ENCODE data around the gene PREX1. TPM values are rescaled to one million over a fixed set of nuclear protein-coding genes. Genes with fewer than 3 reads are reported as not detected.
A peak's percentile ranks its signal among the peaks of the same experiment; 100 is the strongest.

The PREX1 gene
- total RNA-seq, 1 experiment from 2014 or later = not detected

GRCh38 chr20:48626226-48626937 is 201.4 kb downstream of the PREX1 start:
- BruUV-seq (replicated peaks) = no TSS peak
- Mint-ChIP-seq H3K27me3 (ENCODE audit: insufficient read depth, unreplicated experiment) (no peaks in the 10 kb centered on the region), H3K27ac (ENCODE audit: low read depth, unreplicated experiment) (no peak overlapping the region), H3K4me1 (ENCODE audit: insufficient read depth, unreplicated experiment) (peaks cover 8% of the 10 kb centered on the region), H3K4me3 (ENCODE audit: unreplicated experiment) (no peak overlapping the region), H3K36me3 (ENCODE audit: insufficient read depth, unreplicated experiment) (no peaks in the 10 kb centered on the region), H3K9me3 (ENCODE audit: unreplicated experiment) (no peaks in the 10 kb centered on the region)
- intact Hi-C loops (cut with micrococcal nuclease) = loop anchor here (10.0 kb wide), 1 partner anchor 202 kb away; no protein-coding TSS in a partner anchor
- TF ChIP-seq, protein P1, sequence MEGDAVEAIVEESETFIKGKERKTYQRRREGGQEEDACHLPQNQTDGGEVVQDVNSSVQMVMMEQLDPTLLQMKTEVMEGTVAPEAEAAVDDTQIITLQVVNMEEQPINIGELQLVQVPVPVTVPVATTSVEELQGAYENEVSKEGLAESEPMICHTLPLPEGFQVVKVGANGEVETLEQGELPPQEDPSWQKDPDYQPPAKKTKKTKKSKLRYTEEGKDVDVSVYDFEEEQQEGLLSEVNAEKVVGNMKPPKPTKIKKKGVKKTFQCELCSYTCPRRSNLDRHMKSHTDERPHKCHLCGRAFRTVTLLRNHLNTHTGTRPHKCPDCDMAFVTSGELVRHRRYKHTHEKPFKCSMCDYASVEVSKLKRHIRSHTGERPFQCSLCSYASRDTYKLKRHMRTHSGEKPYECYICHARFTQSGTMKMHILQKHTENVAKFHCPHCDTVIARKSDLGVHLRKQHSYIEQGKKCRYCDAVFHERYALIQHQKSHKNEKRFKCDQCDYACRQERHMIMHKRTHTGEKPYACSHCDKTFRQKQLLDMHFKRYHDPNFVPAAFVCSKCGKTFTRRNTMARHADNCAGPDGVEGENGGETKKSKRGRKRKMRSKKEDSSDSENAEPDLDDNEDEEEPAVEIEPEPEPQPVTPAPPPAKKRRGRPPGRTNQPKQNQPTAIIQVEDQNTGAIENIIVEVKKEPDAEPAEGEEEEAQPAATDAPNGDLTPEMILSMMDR (IDR thresholded peaks at IDR 0.05; ENCODE audit: unreplicated experiment) = no peak
- POLR2A ChIA-PET = no interaction called here
- CTCF ChIA-PET = interaction anchor here (0.6 to 1.6 kb wide), 4 partner anchors 31 to 963 kb away, joined by 3 to 8 read pairs (median 4); no protein-coding TSS in a partner anchor
- DNase-seq (ENCODE audit: unreplicated experiment) = peak; percentile 50

DNA sequence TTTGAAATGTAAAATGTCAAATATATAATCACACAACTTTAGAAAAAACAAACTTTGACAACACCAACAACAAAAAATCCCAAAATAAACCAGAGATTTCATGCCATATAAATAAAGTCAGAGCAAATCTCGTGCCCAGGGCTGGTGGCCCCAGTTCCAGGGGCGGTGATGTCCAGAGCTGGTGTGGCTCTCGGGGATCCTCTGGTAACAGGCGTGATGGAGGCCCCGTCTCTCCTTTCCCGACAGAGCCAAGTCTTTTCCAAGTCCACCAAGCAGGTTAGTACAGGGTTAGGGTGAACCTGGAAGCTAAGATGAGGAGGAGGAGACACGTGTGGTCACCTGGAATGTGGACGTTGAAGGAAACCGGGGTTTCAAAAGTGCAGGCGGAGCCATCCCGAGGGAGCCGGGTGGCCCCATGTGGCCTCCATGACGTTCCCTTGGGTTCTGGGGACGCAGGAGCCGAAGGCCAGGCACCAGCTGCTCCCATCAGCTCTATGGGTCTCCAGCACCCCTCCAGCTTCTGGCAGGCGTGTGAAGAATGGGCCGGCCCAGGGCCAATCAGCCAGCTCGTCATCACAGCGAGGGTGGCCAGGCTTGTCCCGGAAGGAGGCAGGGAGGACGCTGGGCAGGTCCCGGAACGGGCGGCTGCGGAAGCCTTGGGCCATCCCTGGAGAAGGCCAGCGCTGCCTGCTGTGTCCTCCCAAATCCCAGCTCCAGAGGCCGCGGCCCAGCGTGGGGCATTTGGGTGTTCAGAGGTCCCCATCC is 202.5 kb downstream of the PREX1 start:
- H3K9me3 Mint-ChIP-seq (ENCODE audit: unreplicated experiment) = no peaks in the 10 kb centered on the region
- TF ChIP-seq, protein P1 (IDR thresholded peaks at IDR 0.05; ENCODE audit: unreplicated experiment) = no peak

DNA sequence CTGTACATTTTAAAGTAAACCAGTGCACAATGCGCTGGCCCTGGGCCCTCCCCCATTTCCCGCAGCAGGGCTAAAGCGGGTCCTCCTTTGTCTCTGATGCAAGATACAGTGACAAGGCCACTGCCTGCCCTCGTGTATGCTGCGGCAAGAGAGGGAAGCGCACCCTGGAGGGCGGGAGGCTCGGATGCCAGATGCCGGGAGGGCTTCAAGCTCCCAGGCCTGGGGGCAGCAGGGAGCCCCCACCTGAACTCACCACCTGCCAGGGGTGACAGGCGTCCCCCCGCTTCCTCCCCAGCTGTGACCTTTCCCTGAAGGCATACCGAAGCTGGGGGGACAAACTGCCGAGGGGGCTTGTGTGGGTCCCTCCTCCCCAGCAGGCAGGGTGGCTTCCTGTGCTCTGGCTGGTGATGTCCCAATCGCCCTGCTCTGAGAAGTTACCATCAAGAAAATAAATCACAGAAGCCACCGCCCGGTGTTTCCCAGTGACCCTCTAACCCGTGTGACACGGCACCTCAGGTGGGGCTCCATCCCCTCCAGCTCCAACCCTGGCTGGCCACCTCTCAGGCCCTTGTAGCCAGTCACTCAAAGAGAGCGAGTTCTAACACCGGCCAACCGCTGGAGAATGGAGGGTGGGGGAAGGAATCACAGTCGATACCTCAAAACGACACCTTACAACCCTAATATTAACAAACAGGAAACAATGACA is 203.3 kb downstream of the PREX1 start:
- intact Hi-C loops (cut with micrococcal nuclease) = loop anchor here (10.0 kb wide), 1 partner anchor 200 kb away; no protein-coding TSS in a partner anchor
- Mint-ChIP-seq H3K27me3 (ENCODE audit: insufficient read depth, unreplicated experiment) (no peaks in the 10 kb centered on the region), H3K4me1 (ENCODE audit: insufficient read depth, unreplicated experiment) (peaks cover 24% of the 10 kb centered on the region), H3K4me3 (ENCODE audit: unreplicated experiment) (no peak overlapping the region), H3K27ac (ENCODE audit: low read depth, unreplicated experiment) (no peak overlapping the region), H3K36me3 (ENCODE audit: insufficient read depth, unreplicated experiment) (no peaks in the 10 kb centered on the region), H3K9me3 (ENCODE audit: unreplicated experiment) (no peaks in the 10 kb centered on the region)
- POLR2A ChIA-PET = interaction anchor here (0.9 kb wide), 1 partner anchor 838 kb away, joined by 4 read pairs; no protein-coding TSS in a partner anchor
- CTCF ChIA-PET = interaction anchor here (0.5 to 1.3 kb wide), 6 partner anchors 11 to 960 kb away, joined by 3 to 5 read pairs (median 4); no protein-coding TSS in a partner anchor
- TF ChIP-seq, protein P1 (IDR thresholded peaks at IDR 0.05; ENCODE audit: unreplicated experiment) = no peak
- no peak for DNase-seq (ENCODE audit: unreplicated experiment)
- BruUV-seq (replicated peaks) = no TSS peak

More for the DNA sequence above, 202.5 kb downstream of the PREX1 start:
- H3K36me3 Mint-ChIP-seq (ENCODE audit: insufficient read depth, unreplicated experiment) = no peaks in the 10 kb centered on the region
- no peak for DNase-seq (ENCODE audit: unreplicated experiment)
- no peak overlapping the region for H3K27ac Mint-ChIP-seq (ENCODE audit: low read depth, unreplicated experiment)
- POLR2A ChIA-PET = no interaction called here
- no TSS peak for BruUV-seq (replicated peaks)
- H3K4me3 Mint-ChIP-seq (ENCODE audit: unreplicated experiment) = no peak overlapping the region
- intact Hi-C loops (cut with micrococcal nuclease) = loop anchor here (10.0 kb wide), 1 partner anchor 201 kb away; no protein-coding TSS in a partner anchor
- CTCF ChIA-PET = interaction anchor here (0.5 to 1.4 kb wide), 4 partner anchors 7 to 953 kb away, joined by 4 read pairs; no protein-coding TSS in a partner anchor
- H3K4me1 Mint-ChIP-seq (ENCODE audit: insufficient read depth, unreplicated experiment) = peaks cover 19% of the 10 kb centered on the region
- no peaks in the 10 kb centered on the region for H3K27me3 Mint-ChIP-seq (ENCODE audit: insufficient read depth, unreplicated experiment)
